Hepatocyte (in vitro differentiated cells): ENCODE results near the gene ZSCAN12. TPM values are rescaled to one million over a fixed set of nuclear protein-coding genes. Genes with fewer than 3 reads are reported as not detected.

Experiments used
- DNase-seq: peaks from one replicate; pipeline ENCODE4 v3.0.0-alpha.2; 2016; ENCODE audit warnings: low spot score
- H2AFZ ChIP-seq: fragments of 200-600 bp; sonication (generic); 2 replicates; pipeline ENCODE4 v1.6.0; 2016; ENCODE audit warnings: antibody characterized with exemption, mild to moderate bottlenecking
- H3K27ac ChIP-seq: fragments of 200-600 bp; sonication (generic); 2 replicates; pipeline ENCODE4 v1.5.1; 2016; ENCODE audit warnings: mild to moderate bottlenecking
- H3K27me3 ChIP-seq: fragments of 200-600 bp; sonication (generic); 2 replicates; pipeline ENCODE4 v1.6.1; 2016
- H3K36me3 ChIP-seq: fragments of 200-600 bp; sonication (generic); replicated peaks from 2 replicates; pipeline ENCODE4 v1.5.1; 2016; ENCODE audit warnings: low read depth; ENCODE audit not compliant: insufficient read depth
- H3K4me1 ChIP-seq: fragments of 200-600 bp; sonication (generic); 2 replicates; pipeline ENCODE4 v1.5.1; 2016; ENCODE audit warnings: mild to moderate bottlenecking, moderate library complexity; ENCODE audit not compliant: insufficient read depth
- H3K4me2 ChIP-seq: fragments of 200-600 bp; sonication (generic); 2 replicates; pipeline ENCODE4 v1.6.0; 2016
- H3K4me3 ChIP-seq: fragments of 200-600 bp; sonication (generic); 2 replicates; pipeline ENCODE4 v1.5.1; 2016; ENCODE audit warnings: mild to moderate bottlenecking
- H3K79me2 ChIP-seq: fragments of 200-600 bp; sonication (generic); 2 replicates; pipeline ENCODE4 v1.6.0; 2017; ENCODE audit warnings: mild to moderate bottlenecking
- H3K9me2 ChIP-seq: fragments of 200-600 bp; sonication (generic); replicated peaks from 2 replicates; pipeline ENCODE4 v1.6.0; 2017; ENCODE audit warnings: mild to moderate bottlenecking; ENCODE audit not compliant: insufficient read depth
- H3K9me3 ChIP-seq: fragments of 200-600 bp; sonication (generic); 2 replicates; pipeline ENCODE4 v1.5.1; 2016; ENCODE audit warnings: low read depth, mild to moderate bottlenecking
- H4K20me1 ChIP-seq: fragments of 200-600 bp; sonication (generic); 2 replicates; pipeline ENCODE4 v1.6.0; 2016; ENCODE audit warnings: mild to moderate bottlenecking; ENCODE audit not compliant: insufficient read depth, poor library complexity, severe bottlenecking
- EZH2 ChIP-seq: fragments of 200-600 bp; sonication (generic); IDR thresholded peaks from 2 replicates; pipeline ENCODE4 v1.6.1; 2016; ENCODE audit warnings: antibody characterized with exemption, mild to moderate bottlenecking, borderline replicate concordance
- EZH2phosphoT487 ChIP-seq: fragments of 200-600 bp; sonication (generic); IDR thresholded peaks from one replicate; pipeline ENCODE4 v1.6.1; 2018; ENCODE audit warnings: antibody characterized with exemption, mild to moderate bottlenecking, low read depth, moderate library complexity; ENCODE audit not compliant: unreplicated experiment, severe bottlenecking
- WGBS: methylation state at CpG from one replicate; pipeline ENCODE4 v1.1.6; 2016; ENCODE audit warnings: low lambda C conversion rate; ENCODE audit errors: missing lambda C conversion rate; 5-methylcytosine and 5-hydroxymethylcytosine counted together
- polyA plus RNA-seq: library from polyadenylated mRNA; unstranded; fragments of >200 nt; fragmentation: Nextera tagmentation; extraction: Ambion mirVana; gene quantifications from 2 replicates; pipeline ENCODE4 v1.2.1, GENCODE V29; 2016
- total RNA-seq: library from RNA; depleted of rRNA; stranded (reverse); fragments of >200 nt; gene quantifications from 2 replicates; pipeline ENCODE4 v1.2.3, GENCODE V29; 2014
- TF ChIP-seq, protein P1 (sequence below): fragments of 200-600 bp; sonication (generic); IDR thresholded peaks from 2 replicates; pipeline ENCODE4 v1.5.1; 2016; ENCODE audit warnings: antibody characterized with exemption, mild to moderate bottlenecking; ENCODE audit not compliant: poor library complexity

Gene ZSCAN12
- total and polyA plus RNA-seq, 2 experiments from 2014 or later = 2.1 to 6.1 TPM

DNA sequence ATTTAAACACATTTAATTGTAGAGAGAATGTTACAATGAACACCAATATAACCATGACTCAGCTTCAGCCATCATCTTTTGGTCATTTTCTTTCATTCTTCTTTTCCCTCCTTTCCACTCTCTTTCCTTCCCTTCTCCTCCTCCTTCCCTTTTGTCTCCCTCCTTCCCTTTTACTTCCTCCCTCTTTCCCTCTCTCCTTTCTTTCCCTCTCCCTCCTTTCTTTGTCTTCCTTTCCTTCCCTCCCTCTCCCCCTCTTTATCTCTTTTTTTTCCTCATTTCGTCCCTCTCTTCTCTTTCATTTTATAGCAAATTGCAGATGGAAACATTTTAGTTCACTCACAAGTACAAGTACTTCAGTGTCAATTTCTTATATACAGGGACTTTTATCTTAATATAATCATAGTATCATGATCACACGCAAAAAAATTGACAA, 48.0 kb downstream of the ZSCAN12 start:
- Histone ChIP-seq H3K36me3 (no peaks in the 10 kb centered on the region), H4K20me1 (no peaks in the 10 kb centered on the region), H2AFZ (no peak overlapping the region), H3K27me3 (peaks cover 8% of the 10 kb centered on the region), H3K4me2 (peak overlapping the region; percentile 73), H3K9me2 (no peaks in the 10 kb centered on the region), H3K4me3 (no peak overlapping the region), H3K27ac (peak overlapping the region; percentile 77), H3K9me3 (no peaks in the 10 kb centered on the region), H3K79me2 (peaks cover 38% of the 10 kb centered on the region), H3K4me1 (peaks cover 19% of the 10 kb centered on the region)
- 81% methylated on average over 2 of the region's 2 CpGs for WGBS
- no peak for DNase-seq
- no peak for TF ChIP-seq EZH2phosphoT487
- TF ChIP-seq, protein P1, sequence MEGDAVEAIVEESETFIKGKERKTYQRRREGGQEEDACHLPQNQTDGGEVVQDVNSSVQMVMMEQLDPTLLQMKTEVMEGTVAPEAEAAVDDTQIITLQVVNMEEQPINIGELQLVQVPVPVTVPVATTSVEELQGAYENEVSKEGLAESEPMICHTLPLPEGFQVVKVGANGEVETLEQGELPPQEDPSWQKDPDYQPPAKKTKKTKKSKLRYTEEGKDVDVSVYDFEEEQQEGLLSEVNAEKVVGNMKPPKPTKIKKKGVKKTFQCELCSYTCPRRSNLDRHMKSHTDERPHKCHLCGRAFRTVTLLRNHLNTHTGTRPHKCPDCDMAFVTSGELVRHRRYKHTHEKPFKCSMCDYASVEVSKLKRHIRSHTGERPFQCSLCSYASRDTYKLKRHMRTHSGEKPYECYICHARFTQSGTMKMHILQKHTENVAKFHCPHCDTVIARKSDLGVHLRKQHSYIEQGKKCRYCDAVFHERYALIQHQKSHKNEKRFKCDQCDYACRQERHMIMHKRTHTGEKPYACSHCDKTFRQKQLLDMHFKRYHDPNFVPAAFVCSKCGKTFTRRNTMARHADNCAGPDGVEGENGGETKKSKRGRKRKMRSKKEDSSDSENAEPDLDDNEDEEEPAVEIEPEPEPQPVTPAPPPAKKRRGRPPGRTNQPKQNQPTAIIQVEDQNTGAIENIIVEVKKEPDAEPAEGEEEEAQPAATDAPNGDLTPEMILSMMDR = no peak
- no peak for TF ChIP-seq EZH2

DNA sequence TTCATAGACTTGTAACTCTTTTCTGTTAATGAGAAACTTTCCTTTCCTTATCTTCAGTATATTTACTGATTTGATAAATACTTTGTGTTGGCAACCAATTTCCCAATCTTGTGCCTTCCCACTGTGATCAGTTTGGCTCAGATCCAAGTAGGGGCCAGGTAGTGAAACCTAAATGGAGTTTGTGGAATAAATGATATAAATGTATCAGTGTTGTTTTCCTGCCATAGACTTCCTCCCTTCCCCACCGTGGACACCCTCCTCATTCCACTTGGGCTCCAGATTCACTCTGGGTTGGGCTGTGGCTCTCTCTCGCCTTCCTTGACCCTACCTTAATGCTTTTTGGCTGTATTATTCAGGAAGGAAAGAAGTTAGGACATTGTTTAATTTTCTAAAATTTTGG, 48.5 kb downstream of the ZSCAN12 start:
- peaks cover 38% of the 10 kb centered on the region for H3K79me2 ChIP-seq
- peaks cover 8% of the 10 kb centered on the region for H3K27me3 ChIP-seq
- TF ChIP-seq EZH2 = no peak
- TF ChIP-seq, protein P1 = no peak
- no peak for TF ChIP-seq EZH2phosphoT487
- 70% methylated on average over 2 of the region's 2 CpGs for WGBS
- no peaks in the 10 kb centered on the region for H4K20me1 ChIP-seq
- H3K9me2 ChIP-seq = no peaks in the 10 kb centered on the region
- H3K27ac ChIP-seq = peak overlapping the region; percentile 77
- H3K4me3 ChIP-seq = no peak overlapping the region
- peak; percentile 35 for DNase-seq
- H3K36me3 ChIP-seq = no peaks in the 10 kb centered on the region
- H3K9me3 ChIP-seq = no peaks in the 10 kb centered on the region
- no peak overlapping the region for H2AFZ ChIP-seq
- H3K4me1 ChIP-seq = peaks cover 17% of the 10 kb centered on the region
- H3K4me2 ChIP-seq = peak overlapping the region; percentile 73

DNA sequence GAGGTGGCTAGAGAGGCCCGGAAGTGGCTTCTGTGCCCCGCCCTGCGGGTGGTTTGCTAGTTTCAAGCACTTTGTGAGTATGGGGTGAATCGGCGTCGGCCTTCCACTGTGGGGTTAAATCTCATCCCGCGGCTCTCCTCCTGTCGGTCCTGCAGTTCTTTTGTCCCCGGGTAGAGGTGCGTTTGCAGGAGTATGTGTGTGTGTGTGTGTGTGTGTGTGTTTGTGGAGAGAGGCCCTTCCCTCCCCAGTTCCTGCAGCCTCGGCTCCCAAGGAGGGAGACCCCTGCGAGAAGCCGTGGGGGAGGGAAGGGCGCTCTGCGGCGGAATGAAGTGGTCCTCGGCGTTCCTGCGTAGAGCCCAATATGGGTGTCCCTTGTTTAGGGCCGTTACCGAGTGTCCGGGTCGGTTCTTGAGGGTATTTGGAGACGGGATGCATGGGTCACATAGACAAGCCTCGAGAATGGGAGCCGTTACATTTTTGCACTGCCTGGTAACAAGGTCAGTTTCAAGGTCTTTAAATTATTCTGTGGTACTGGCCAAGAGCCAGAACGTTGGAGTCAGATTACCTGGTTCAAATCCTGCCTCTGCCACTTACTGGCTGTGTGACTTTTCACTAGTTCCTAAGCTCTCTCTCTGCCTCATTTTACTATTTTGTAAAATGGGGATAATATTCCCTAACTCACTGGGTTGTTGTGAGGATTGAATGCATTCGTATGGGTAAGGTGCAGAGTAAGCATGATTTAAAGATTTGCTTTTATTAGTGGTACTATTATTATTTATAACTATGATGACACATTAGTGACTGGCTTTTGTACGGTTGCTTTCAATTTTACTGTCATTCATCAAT, 49.4 kb downstream of the ZSCAN12 start, which contains the start of gene ZKSCAN3:
Gene ZKSCAN3 (plus strand): TSS at position 56 of the 846 bp plus-strand sequence. CDS start 9,640 bp downstream, outside the sequence.
- peak within 1 kb of the TSS; percentile 77 for H3K27ac ChIP-seq
- no peaks in the 10 kb centered on the region for H3K9me2 ChIP-seq
- peak within 1 kb of the TSS; percentile 73 for H3K4me2 ChIP-seq
- peak; percentile 91 for DNase-seq
- H3K4me3 ChIP-seq = peak within 1 kb of the TSS; percentile 72
- TF ChIP-seq, protein P1 = no peak
- TF ChIP-seq EZH2phosphoT487 (no peak), EZH2 (no peak)
- H3K36me3 ChIP-seq = no peaks in the 10 kb centered on the region
- peaks cover 38% of the 10 kb centered on the region for H3K79me2 ChIP-seq
- peaks cover 12% of the 10 kb centered on the region for H3K4me1 ChIP-seq
- peak within 1 kb of the TSS; percentile 95 for H2AFZ ChIP-seq
- H3K27me3 ChIP-seq = peaks cover 8% of the 10 kb centered on the region
- WGBS = 3% methylated on average over 30 of the region's 30 CpGs
- H3K9me3 ChIP-seq = no peaks in the 10 kb centered on the region
- no peaks in the 10 kb centered on the region for H4K20me1 ChIP-seq
